RWPE1 (cell line): ENCODE measurements around the gene DUS4L.

Experiments
- CTCF ChIA-PET: fragments of 350-600 bp; sonication (Branson Sonifier 250); formaldehyde crosslinking; extraction: SDS; loops from one replicate; lab custom pipeline; 2021; lab: Yijun Ruan, JAX
- POLR2A ChIA-PET: fragments of 400-600 bp; formaldehyde crosslinking; extraction: SDS; loops from one replicate; lab custom pipeline; 2020; ENCODE audit warnings: antibody characterized with exemption; ENCODE audit not compliant: low non-redundant PET; lab: Yijun Ruan, JAX
- DNase-seq: peaks from one replicate; pipeline ENCODE4 v3.0.0; 2012; ENCODE audit warnings: low spot score
- H3K27ac ChIP-seq: fragments of 450-650 bp; 2 replicates; pipeline ENCODE4 v1.5.1; 2017
- CTCF ChIP-seq: fragments of 450-650 bp; conservative IDR thresholded peaks from 2 replicates; pipeline ENCODE4 v1.5.1; 2017; ENCODE audit warnings: low read depth, mild to moderate bottlenecking

The DUS4L gene

DNA sequence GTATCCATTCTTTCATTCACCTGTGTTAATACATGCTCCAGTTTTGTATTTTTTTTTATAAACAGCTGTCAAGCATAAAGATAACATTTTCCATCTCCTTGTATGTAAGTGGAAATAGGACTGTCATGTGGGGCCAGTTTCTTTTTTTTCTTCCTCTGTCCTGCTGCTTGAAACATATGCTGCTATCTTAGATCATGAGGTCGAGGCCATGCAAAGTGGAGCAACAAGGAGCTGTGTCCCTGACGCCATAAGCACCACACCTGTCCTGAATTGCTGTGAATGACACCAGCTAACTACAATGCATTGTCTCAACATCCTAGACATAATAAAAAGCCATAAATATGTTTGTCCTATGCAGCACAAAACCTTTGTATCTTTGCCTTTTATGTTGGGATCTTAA, 59.1 kb downstream of the DUS4L start:
- H3K27ac ChIP-seq, result no peak overlapping the region
- no peak for DNase-seq
- TF ChIP-seq CTCF, result no peak
- ChIA-PET POLR2A (no interaction called here), CTCF (interaction anchor here (0.5 kb wide), 1 partner anchor 199 kb away, joined by 3 read pairs; no protein-coding TSS in a partner anchor)

DNA sequence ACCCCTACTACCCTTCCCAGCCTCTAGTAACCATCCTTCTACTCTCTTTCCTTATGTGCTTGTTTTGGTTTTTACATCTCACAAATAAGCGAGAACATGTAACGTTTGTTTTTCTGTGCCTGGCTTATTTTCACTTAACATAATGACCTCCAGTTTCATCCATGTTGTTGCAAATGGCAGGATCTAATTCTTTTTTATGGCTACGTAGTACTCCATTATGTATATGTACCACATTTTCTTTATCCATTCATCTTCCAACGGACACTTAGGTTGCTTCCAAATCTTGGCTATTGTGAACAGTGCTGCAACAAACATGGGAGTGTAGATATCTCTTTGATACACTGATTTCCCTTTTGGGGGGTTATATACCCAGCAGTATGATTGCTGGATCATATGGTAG, 63.2 kb downstream of the DUS4L start:
- no peak for DNase-seq
- CTCF ChIA-PET, result no interaction called here
- TF ChIP-seq CTCF, result no peak
- no peak overlapping the region for H3K27ac ChIP-seq
- POLR2A ChIA-PET, result no interaction called here
